Thyroid gland (tissue), 4 donors: ENCODE measurements around the gene CNNM1. TPM values are rescaled to one million over a fixed set of nuclear protein-coding genes. Genes with fewer than 3 reads are reported as not detected.

Experiments used
- DNase-seq, 2 donors: peaks; one replicate each; pipeline ENCODE4 v3.0.0-alpha.2; 2019
- H3K27ac ChIP-seq, 3 donors: fragments of 200-600 bp; sonication (generic); 1 replicate in 2 of 3; 2 replicates in 1 of 3; pipeline ENCODE4 v1.5.1; 2016 to 2019; ENCODE audit warnings: mild to moderate bottlenecking in 1 of 3, moderate library complexity in 1 of 3
- H3K27me3 ChIP-seq: fragments of 200-600 bp; sonication (generic); one replicate; pipeline ENCODE4 v1.5.1; 2019
- H3K36me3 ChIP-seq, 2 donors: fragments of 200-600 bp; sonication (generic); one replicate each; pipeline ENCODE4 v1.5.1; 2016 to 2019
- H3K4me1 ChIP-seq, 2 donors: fragments of 200-600 bp; sonication (generic); one replicate each; pipeline ENCODE4 v1.5.1; 2017 to 2019
- H3K4me3 ChIP-seq, 3 donors: fragments of 200-600 bp; sonication (generic); replicated peaks in 1 of 3; 1 replicate in 2 of 3; 2 replicates in 1 of 3; pipeline ENCODE4 v1.5.1; 2016; ENCODE audit warnings: mild to moderate bottlenecking in 1 of 3
- H3K9me3 ChIP-seq: fragments of 200-600 bp; sonication (generic); one replicate; pipeline ENCODE4 v1.5.1; 2017
- POLR2A ChIP-seq, 2 donors: fragments of 450-650 bp; IDR thresholded peaks; one replicate each; pipeline ENCODE4 v1.6.1; 2017; ENCODE audit warnings: antibody characterized with exemption in 2 of 2, mild to moderate bottlenecking in 2 of 2, moderate library complexity in 1 of 2
- WGBS, 2 donors: methylation state at CpG; one replicate each; pipeline ENCODE4 v1.1.5; 2017; 5-methylcytosine and 5-hydroxymethylcytosine counted together
- intact Hi-C: fragments of 100-400 bp; cut with DNase I; formaldehyde crosslinking; loops from one replicate; pipeline ENCODE4 v1.15.1; 2023
- total RNA-seq, 4 donors: library from RNA; depleted of rRNA; stranded (reverse); fragments of >200 nt; gene quantifications; one replicate each; pipeline ENCODE4 v1.2.3, GENCODE V29; 2016
- TF ChIP-seq, protein P1 (sequence below), 6 experiments: fragments of 200-600 bp in 3 of 6; fragments of 450-650 bp in 3 of 6; sonication (generic) in 3 of 6; IDR thresholded peaks; one replicate each; pipeline ENCODE4 v1.5.1; 2016 to 2019; ENCODE audit warnings: antibody characterized with exemption in 6 of 6, mild to moderate bottlenecking in 2 of 6, inconsistent platforms in 1 of 6, moderate library complexity in 1 of 6

CNNM1 gene
- total RNA-seq, 4 donors from 2014 or later: 0.27 to 0.67 (median 0.50) TPM

DNA sequence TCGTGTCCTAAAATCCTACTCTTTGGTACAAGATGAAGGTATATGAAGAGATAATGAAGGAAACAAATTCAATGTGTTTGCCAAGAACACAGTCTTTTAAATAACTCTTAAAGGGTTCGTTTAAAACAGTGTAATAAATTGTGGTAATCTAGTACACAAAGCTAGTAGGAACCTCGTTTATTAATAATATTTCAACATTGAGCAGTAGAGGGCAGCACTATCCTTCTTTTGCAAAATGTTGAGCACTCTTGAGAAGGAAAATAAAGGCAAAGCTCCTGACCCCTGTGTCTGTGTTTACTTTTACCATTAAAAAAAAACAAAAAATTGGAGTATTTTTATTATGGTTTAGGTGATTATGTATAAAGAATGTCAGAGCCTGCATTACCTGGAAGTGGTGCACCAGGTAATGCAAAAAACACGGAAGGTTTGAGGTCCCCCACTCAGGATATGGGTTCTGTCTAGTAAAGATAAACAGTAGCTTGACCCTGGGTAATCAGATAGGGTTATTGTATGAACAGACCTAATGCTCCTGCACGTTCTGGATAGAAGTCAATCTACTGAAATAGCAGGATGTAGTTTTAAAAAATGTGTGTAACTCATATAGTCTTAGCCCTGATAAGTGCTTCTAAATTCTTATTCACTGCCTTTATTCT lies 107.0 kb downstream of the CNNM1 start:
- Histone ChIP-seq H3K27ac (no peak overlapping the region), H3K9me3 (no peaks in the 10 kb centered on the region), H3K4me3 (no peak overlapping the region), H3K27me3 (no peaks in the 10 kb centered on the region), H3K36me3 (no peaks in the 10 kb centered on the region), H3K4me1 (peaks cover 3 to 4% of the 10 kb centered on the region in 2 donors)
- whole genome bisulfite sequencing, 2 donors: 34 to 35% methylated on average over 5 of the region's 5 CpGs
- TF ChIP-seq POLR2A (IDR thresholded peaks at IDR 0.05): no peak
- TF ChIP-seq, protein P1, sequence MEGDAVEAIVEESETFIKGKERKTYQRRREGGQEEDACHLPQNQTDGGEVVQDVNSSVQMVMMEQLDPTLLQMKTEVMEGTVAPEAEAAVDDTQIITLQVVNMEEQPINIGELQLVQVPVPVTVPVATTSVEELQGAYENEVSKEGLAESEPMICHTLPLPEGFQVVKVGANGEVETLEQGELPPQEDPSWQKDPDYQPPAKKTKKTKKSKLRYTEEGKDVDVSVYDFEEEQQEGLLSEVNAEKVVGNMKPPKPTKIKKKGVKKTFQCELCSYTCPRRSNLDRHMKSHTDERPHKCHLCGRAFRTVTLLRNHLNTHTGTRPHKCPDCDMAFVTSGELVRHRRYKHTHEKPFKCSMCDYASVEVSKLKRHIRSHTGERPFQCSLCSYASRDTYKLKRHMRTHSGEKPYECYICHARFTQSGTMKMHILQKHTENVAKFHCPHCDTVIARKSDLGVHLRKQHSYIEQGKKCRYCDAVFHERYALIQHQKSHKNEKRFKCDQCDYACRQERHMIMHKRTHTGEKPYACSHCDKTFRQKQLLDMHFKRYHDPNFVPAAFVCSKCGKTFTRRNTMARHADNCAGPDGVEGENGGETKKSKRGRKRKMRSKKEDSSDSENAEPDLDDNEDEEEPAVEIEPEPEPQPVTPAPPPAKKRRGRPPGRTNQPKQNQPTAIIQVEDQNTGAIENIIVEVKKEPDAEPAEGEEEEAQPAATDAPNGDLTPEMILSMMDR (IDR thresholded peaks at IDR 0.05): peak in 5 of 6 experiments; percentile 27 to 61 (median 53)
- no peak for DNase-seq
- intact Hi-C loops: no loop called here

DNA sequence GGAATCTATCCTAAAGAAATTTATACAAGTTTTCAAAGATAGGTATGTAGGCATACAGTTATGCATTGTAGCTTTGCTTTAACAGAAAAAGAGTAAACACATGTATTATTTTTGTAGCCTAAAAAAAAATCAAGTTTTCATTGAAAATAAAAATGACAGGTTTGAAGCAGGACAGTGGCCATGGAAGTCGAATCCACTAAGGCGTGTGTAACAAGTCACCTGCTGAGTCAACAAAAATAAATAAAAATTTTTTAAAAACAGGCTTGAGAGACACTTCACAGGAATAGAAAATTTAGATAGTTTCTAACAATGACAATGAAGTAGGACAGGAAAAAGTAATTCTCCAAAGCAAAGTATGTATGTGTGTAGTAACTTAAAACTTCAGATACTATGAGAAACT lies 109.7 kb downstream of the CNNM1 start:
- Histone ChIP-seq H3K36me3 (no peaks in the 10 kb centered on the region), H3K4me1 (peaks cover 0 to 3% of the 10 kb centered on the region in 2 donors), H3K9me3 (no peaks in the 10 kb centered on the region), H3K27me3 (no peaks in the 10 kb centered on the region), H3K4me3 (no peak overlapping the region), H3K27ac (no peak overlapping the region)
- WGBS, 2 donors: 96% methylated on average over 2 of the region's 2 CpGs
- no peak for DNase-seq
- TF ChIP-seq, protein P1 (IDR thresholded peaks at IDR 0.05): no peak
- TF ChIP-seq POLR2A (IDR thresholded peaks at IDR 0.05): no peak
- intact Hi-C loops: no loop called here

DNA sequence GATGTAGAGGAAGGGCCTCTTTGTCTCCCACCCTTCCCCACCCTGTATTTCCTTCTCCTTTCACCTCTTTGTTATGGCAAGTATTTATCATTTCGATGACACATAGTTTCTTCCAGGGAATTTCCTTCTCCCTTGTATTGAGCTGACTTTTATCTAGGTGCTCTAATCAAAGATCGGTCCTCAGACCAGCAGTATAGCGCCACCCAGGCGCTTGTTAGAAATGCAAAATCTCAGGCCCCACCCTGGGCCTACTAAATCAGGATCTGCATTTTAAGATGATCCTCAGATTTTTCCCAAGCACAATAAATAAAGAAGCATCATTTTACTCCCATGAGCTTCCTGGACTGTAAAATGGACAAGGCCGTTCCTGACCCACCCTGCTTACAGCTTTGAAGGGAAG lies 113.2 kb downstream of the CNNM1 start:
- 84 to 87% methylated on average over 5 of the region's 5 CpGs for WGBS, 2 donors

DNA sequence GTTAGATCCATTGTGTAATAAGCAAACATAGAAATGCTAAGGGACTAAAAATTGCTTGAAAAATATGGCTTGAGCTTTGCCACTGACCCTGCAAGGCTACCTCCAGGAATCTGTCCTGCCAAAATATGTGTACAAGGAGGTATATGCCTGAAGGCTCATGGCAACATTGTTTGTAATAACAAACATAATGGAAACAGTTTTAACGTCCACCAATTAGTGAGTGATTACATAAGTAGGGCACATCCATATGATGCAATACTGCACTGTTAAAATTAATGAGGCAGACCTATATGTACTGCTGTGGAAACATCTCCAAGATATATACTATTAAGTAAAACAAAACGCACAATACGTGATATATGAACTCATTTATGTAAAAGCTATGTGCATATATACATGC lies 114.3 kb downstream of the CNNM1 start:
- no peaks in the 10 kb centered on the region for H3K4me1 ChIP-seq
- H3K36me3 ChIP-seq: no peaks in the 10 kb centered on the region
- no peak overlapping the region for H3K4me3 ChIP-seq
- TF ChIP-seq, protein P1 (IDR thresholded peaks at IDR 0.05): no peak
- no peak for TF ChIP-seq POLR2A (IDR thresholded peaks at IDR 0.05)
- no peak overlapping the region for H3K27ac ChIP-seq
- no peak for DNase-seq
- no peaks in the 10 kb centered on the region for H3K9me3 ChIP-seq
- 72 to 76% methylated on average over 3 of the region's 3 CpGs for WGBS, 2 donors
- no peaks in the 10 kb centered on the region for H3K27me3 ChIP-seq
- intact Hi-C loops: no loop called here

More for the DNA sequence above, 113.2 kb downstream of the CNNM1 start:
- Histone ChIP-seq H3K36me3 (no peaks in the 10 kb centered on the region), H3K27ac (no peak overlapping the region), H3K4me1 (no peaks in the 10 kb centered on the region), H3K27me3 (no peaks in the 10 kb centered on the region), H3K4me3 (no peak overlapping the region), H3K9me3 (no peaks in the 10 kb centered on the region)
- TF ChIP-seq, protein P1 (IDR thresholded peaks at IDR 0.05): no peak
- TF ChIP-seq POLR2A (IDR thresholded peaks at IDR 0.05): no peak
- intact Hi-C loops: no loop called here
- no peak for DNase-seq

Other genes starting within 250 kb of the CNNM1 start
- not detected for gene HPSE2, start 93.5 kb upstream of the CNNM1 start, total RNA-seq
- 10 to 100 TPM; 19.3 to 57.3 (median 36.7) TPM for gene GOT1, start 101.3 kb downstream of the CNNM1 start, total RNA-seq
- 1 to 10 TPM in 1 of 4 donors, not detected in 3; 3.3 TPM for gene NKX2-3, start 203.6 kb downstream of the CNNM1 start, total RNA-seq